Caco-2 (cell line): Measurements from ENCODE around the gene SLC16A4. TPM values are rescaled to one million over a fixed set of nuclear protein-coding genes. Genes with fewer than 3 reads are reported as not detected.

Experiments
- BruUV-seq: library from RNA; stranded (reverse); fragments of 400-500 nt; replicated peaks from 2 replicates; lab custom pipeline; 2021; lab: Mats Ljungman, UMichigan
- CTCF ChIA-PET: fragments of 300-600 bp; sonication (Branson Sonifier 250); formaldehyde crosslinking; loops from one replicate; lab custom pipeline; 2022; ENCODE audit warnings: antibody characterized with exemption; lab: Charles Lee
- POLR2A ChIA-PET: fragments of 300-600 bp; sonication (Branson Sonifier 250); formaldehyde crosslinking; loops from one replicate; lab custom pipeline; 2022; ENCODE audit warnings: antibody characterized with exemption; lab: Charles Lee
- DNase-seq, 2 experiments: peaks; one replicate each; pipeline versions ENCODE4 v3.0.0 to v3.0.0-alpha.2; 2020 to 2022
- H3K27me3 ChIP-seq: replicated peaks from 2 replicates; pipeline ENCODE4 v1.6.0; 2011; ENCODE audit warnings: low read length; ENCODE audit not compliant: control insufficient read depth, insufficient read depth
- H3K36me3 ChIP-seq: 2 replicates; pipeline ENCODE4 v1.5.1; 2011; ENCODE audit warnings: low read length; ENCODE audit not compliant: control insufficient read depth, insufficient read depth
- H3K4me1 ChIP-seq: fragments of 250-450 bp; sonication (Bioruptor Pico); 2 replicates; pipeline ENCODE4 v1.5.1; 2020; ENCODE audit warnings: mild to moderate bottlenecking
- H3K4me3 ChIP-seq: 2 replicates; pipeline ENCODE4 v1.5.1; 2011; ENCODE audit warnings: low read depth, mild to moderate bottlenecking, control low read depth, low read length
- H3K9me3 ChIP-seq: fragments of 250-450 bp; sonication (Bioruptor Pico); 2 replicates; pipeline ENCODE4 v1.5.1; 2020; ENCODE audit warnings: mild to moderate bottlenecking, moderate library complexity
- H3K27ac Mint-ChIP-seq: one replicate; pipeline ENCODE4 v1.8.0; 2022; ENCODE audit warnings: mixed read lengths; ENCODE audit not compliant: unreplicated experiment
- H3K27me3 Mint-ChIP-seq: one replicate; pipeline ENCODE4 v1.8.0; 2022; ENCODE audit warnings: mixed read lengths; ENCODE audit not compliant: insufficient read depth, unreplicated experiment
- H3K36me3 Mint-ChIP-seq: one replicate; pipeline ENCODE4 v1.8.0; 2022; ENCODE audit warnings: mild to moderate bottlenecking, mixed read lengths; ENCODE audit not compliant: insufficient read depth, unreplicated experiment
- H3K4me1 Mint-ChIP-seq: one replicate; pipeline ENCODE4 v1.8.0; 2022; ENCODE audit warnings: low read depth, mixed read lengths; ENCODE audit not compliant: unreplicated experiment
- H3K4me3 Mint-ChIP-seq: one replicate; pipeline ENCODE4 v1.8.0; 2022; ENCODE audit warnings: mild to moderate bottlenecking, moderate library complexity, mixed read lengths; ENCODE audit not compliant: unreplicated experiment
- H3K9me3 Mint-ChIP-seq: one replicate; pipeline ENCODE4 v1.8.0; 2022; ENCODE audit warnings: mixed read lengths; ENCODE audit not compliant: unreplicated experiment
- CTCF ChIP-seq, 2 experiments: fragments of 200-600 bp in 1 of 2; IDR thresholded peaks; 1 replicate in 1 of 2; 2 replicates in 1 of 2; pipeline versions ENCODE4 v1.5.1 to v1.8.0; 2011 to 2022; ENCODE audit warnings: antibody characterized with exemption in 1 of 2, control low read depth in 1 of 2, inconsistent platforms in 1 of 2, low read depth in 1 of 2, low read length in 1 of 2, mild to moderate bottlenecking in 1 of 2, moderate library complexity in 1 of 2; ENCODE audit not compliant: insufficient read depth in 1 of 2, severe bottlenecking in 1 of 2, unreplicated experiment in 1 of 2
- intact Hi-C: fragments of 100-400 bp; cut with micrococcal nuclease; formaldehyde crosslinking; loops from one replicate; pipeline ENCODE4 v1.10.0; 2022; ENCODE audit not compliant: unreplicated experiment
- total RNA-seq: library from RNA; stranded (reverse); gene quantifications from 2 replicates; pipeline ENCODE4 v1.2.3, GENCODE V29; 2022

The SLC16A4 gene
- total RNA-seq, 1 experiment from 2014 or later, result 9.3 TPM

GRCh38 chr1:110336300-110337039 is 54.4 kb downstream of the SLC16A4 start:
- H3K9me3 ChIP-seq, result no peaks in the 10 kb centered on the region
- H3K27me3 ChIP-seq, result no peaks in the 10 kb centered on the region
- Mint-ChIP-seq H3K9me3 (no peaks in the 10 kb centered on the region), H3K4me1 (peaks cover 15% of the 10 kb centered on the region), H3K27me3 (no peaks in the 10 kb centered on the region), H3K27ac (peak overlapping the region; percentile 88), H3K4me3 (no peak overlapping the region), H3K36me3 (peaks cover 22% of the 10 kb centered on the region)
- BruUV-seq, result no TSS peak
- DNase-seq, result peak; percentile 9 to 49
- peaks cover 18% of the 10 kb centered on the region; the same call in 1 of the 2 replicates for H3K4me1 ChIP-seq
- ChIA-PET POLR2A (no interaction called here), CTCF (no interaction called here)
- no peaks in the 10 kb centered on the region for H3K36me3 ChIP-seq
- TF ChIP-seq CTCF (IDR thresholded peaks at IDR 0.05; ENCODE audit: insufficient read depth in 1 of 2, low read depth in 1 of 2, low read length in 1 of 2, severe bottlenecking in 1 of 2, unreplicated experiment in 1 of 2), result no peak
- intact Hi-C loops, result loop anchor here (5.0 to 10.0 kb wide), 2 partner anchors 56 to 128 kb away; partner anchors contain the start of gene SLC16A4
- no peak overlapping the region for H3K4me3 ChIP-seq

- CTCF ChIA-PET, result no interaction called here
- H3K4me1 ChIP-seq, result peaks cover 21% of the 10 kb centered on the region; the same call in 1 of the 2 replicates
Observed at GRCh38 chr1:110335265-110335664, 55.6 kb downstream of the SLC16A4 start.

GRCh38 chr1:110328700-110329099 is 62.1 kb downstream of the SLC16A4 start:
- intact Hi-C loops, result no loop called here
- Mint-ChIP-seq H3K4me3 (no peak overlapping the region), H3K4me1 (peaks cover 14% of the 10 kb centered on the region), H3K27ac (peak overlapping the region; percentile 69), H3K27me3 (no peaks in the 10 kb centered on the region), H3K36me3 (no peaks in the 10 kb centered on the region), H3K9me3 (no peaks in the 10 kb centered on the region)
- H3K4me1 ChIP-seq, result peaks cover 15% of the 10 kb centered on the region
- TF ChIP-seq CTCF (IDR thresholded peaks at IDR 0.05; ENCODE audit: insufficient read depth in 1 of 2, low read depth in 1 of 2, low read length in 1 of 2, severe bottlenecking in 1 of 2, unreplicated experiment in 1 of 2), result no peak
- ChIA-PET CTCF (no interaction called here), POLR2A (no interaction called here)
- no peaks in the 10 kb centered on the region for H3K9me3 ChIP-seq
- no peaks in the 10 kb centered on the region for H3K36me3 ChIP-seq
- H3K27me3 ChIP-seq, result no peaks in the 10 kb centered on the region
- H3K4me3 ChIP-seq, result no peak overlapping the region
- DNase-seq, result no peak
- no TSS peak for BruUV-seq

More at GRCh38 chr1:110335265-110335664, 55.6 kb downstream of the SLC16A4 start:
- Histone ChIP-seq H3K9me3 (no peaks in the 10 kb centered on the region), H3K27me3 (no peaks in the 10 kb centered on the region), H3K36me3 (no peaks in the 10 kb centered on the region), H3K4me3 (no peak overlapping the region)
- H3K36me3 Mint-ChIP-seq, result peaks cover 11% of the 10 kb centered on the region
- no TSS peak for BruUV-seq
- no peaks in the 10 kb centered on the region for H3K27me3 Mint-ChIP-seq
- TF ChIP-seq CTCF (IDR thresholded peaks at IDR 0.05; ENCODE audit: insufficient read depth in 1 of 2, low read depth in 1 of 2, low read length in 1 of 2, severe bottlenecking in 1 of 2, unreplicated experiment in 1 of 2), result no peak
- H3K4me1 Mint-ChIP-seq, result peaks cover 15% of the 10 kb centered on the region
- POLR2A ChIA-PET, result no interaction called here
- H3K4me3 Mint-ChIP-seq, result no peak overlapping the region
- H3K27ac Mint-ChIP-seq, result peak overlapping the region; percentile 88
- H3K9me3 Mint-ChIP-seq, result no peaks in the 10 kb centered on the region
- no peak for DNase-seq
- intact Hi-C loops, result loop anchor here (5.0 to 10.0 kb wide), 2 partner anchors 57 to 130 kb away; partner anchors contain the start of gene SLC16A4
